NOMO-1 (cell line): ENCODE data around the gene PHF23.

Experiments used
- DNase-seq, 2 experiments: peaks; one replicate each; lab custom pipeline; 2025; ENCODE audit not compliant: unreplicated experiment in 2 of 2; lab: John Stamatoyannopoulos, UW

Gene PHF23

GRCh38 chr17:7207120-7208001, 31.9 kb downstream of the PHF23 start:
- no peak for DNase-seq

DNA sequence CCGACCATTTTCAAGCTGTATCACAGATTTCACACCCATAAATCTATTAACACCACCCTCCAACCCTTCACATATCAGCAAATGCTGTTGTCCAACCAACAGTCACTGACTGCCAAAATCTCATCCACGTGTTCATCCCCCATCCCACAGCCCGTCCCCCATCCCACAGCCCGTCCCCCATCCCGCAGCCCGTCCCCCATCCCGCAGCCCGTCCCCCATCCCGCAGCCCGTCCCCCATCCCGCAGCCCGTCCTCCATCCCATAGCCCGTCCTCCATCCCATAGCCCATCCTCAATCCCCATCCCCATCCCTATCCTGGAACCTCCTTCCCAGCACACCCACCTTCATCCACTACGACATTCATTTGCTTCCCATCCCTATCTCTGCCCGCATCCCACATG, 33.7 kb downstream of the PHF23 start:
- DNase-seq = no peak

- no peak for DNase-seq
Observed at GRCh38 chr17:7204828-7205461, 34.3 kb downstream of the PHF23 start.

DNA sequence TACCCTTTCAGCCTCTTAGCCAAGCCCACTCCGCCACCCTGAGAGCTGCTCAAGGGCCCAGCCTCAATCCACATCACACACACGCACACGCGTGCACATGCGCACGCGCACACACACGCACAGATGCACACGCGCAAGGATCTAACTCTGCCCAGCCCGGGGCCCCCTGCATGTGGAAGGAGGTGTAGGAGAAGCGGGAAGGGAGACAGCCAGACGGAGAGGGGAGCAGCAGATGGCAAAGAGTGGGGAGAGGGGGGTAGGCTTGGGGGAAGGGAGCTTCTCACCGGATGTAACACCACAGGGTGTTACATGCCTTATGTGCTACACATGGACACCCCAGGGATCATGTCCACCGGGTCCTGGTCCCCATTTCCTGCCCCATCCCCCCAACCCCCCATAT, 34.9 kb downstream of the PHF23 start:
- no peak for DNase-seq

DNA sequence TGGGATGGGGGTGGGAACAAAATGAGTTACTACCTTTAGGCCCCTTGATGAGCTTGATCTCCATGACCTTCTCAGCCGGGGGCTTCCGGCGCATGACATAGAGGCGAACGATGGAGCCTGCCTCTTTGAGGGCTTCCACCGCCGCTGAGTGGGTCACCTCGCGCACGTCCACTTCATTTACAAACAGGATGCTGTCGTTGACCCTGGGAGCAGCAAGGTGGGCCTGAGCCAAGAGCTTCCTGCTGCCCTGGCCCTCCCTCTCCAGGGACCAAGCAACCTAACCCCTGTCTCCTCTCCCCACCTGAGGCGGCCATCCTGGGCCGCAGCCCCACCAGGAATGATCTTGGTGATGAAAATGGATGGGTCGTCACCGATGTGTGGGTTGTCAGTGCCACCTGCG, 35.9 kb downstream of the PHF23 start:
- no peak for DNase-seq

- no peak for DNase-seq
Observed at GRCh38 chr17:7196651-7197401, 42.4 kb downstream of the PHF23 start.

DNA sequence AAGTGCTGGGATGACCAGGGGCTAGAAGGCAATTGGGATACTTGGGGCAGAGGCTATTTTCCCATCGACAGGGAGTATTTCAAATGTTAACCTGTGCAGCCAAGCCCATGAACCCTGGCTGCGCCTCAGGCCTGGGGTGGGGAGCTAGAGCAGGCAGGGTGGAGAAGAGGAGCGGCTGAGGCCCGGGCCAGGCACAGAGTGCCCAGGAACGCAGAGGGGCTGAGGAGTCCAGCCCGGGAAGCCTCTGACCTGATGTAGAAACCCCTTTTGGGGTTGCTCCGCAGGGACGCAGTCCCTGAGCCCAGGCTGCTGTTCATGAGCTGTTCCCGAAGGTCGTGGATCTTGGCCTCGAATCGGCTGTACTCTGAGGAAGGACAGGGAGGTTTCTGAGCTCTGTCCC, 43.3 kb downstream of the PHF23 start:
- DNase-seq = no peak

DNA sequence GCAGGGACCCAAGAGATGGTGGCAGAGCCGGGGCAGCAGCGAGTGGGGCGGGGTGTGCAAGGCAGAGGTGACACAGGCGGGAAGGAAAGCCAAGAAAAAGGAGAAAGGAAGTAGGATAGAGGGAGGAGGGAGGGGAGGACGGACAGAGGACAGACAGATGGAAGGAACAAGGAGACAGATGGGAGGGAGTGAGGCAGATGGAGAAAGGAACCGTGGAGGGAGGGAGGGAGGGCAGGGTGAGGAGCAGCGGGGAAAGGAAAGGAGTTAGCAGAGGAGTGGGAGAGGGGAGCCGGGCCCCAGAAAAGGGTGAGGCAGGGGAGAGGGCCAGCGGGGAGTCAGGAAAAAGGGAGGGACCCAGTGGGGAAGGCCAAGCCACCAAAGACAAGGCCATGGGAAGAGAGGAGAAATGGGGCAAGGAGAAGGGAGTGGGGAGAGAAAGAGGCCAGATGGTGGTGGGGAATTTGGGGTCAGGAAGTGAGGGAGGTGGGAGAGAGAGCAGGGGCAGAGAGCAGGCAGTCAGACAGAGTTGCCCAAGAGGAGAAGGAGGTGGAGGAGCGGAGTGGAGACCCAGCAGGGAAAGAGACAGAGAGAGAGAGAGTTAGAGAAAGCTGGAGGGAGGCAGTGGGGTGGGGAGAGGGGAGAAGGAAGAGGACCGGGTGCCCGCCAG, 46.9 kb downstream of the PHF23 start:
- DNase-seq = no peak

- no peak for DNase-seq
Observed at GRCh38 chr17:7191571-7192270, 47.5 kb downstream of the PHF23 start.

DNA sequence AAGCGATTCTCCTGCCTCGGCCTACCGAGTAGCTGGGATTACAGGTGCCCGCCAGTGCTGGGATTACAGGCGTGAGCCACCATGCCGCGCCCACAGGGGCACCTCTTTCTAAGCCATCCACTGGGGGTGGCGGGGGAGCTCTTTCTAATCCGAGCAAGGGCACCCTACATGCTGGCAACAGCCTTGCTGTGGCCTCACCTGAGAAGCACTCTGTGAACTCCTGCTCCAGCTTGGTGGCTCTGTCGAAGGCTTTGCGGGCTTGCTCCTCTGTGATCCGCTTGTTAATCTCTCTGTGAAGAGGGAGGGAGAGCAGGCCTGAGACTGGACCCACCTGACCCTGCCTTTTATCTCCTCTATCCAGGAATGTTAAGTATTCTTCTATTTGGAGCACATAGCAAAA, 48.2 kb downstream of the PHF23 start:
- no peak for DNase-seq

DNA sequence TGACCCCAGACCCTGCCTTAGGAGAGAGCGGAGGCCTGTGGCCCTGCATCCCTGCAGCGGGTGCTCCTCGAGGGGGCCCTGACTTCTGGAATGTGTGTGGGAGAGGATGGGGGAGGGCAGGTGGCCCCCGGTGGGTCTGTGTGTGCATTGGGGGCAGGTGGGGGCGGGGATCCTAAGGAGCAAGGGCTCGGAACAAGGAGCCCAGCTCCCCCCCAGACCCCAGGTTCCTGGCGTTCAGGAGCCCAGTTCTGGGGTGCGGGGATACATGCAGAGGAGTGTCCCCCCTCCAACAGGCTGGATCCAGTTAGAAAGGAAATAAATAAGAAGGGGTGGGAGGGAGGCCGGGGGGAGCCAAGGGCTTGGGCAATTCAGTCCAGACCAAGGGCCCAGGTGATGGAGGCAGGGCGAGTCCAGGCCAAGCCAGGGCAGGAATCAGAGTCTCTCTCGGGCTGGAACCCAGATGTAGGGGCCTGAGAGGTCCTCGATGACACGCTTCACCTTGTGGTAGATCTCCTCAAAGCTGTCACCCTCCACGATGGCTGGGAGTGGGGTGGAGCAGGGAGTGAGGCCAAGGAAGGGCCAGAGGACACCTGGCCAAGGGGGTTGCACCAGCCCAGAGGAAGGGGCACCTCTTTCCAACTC, 48.9 kb downstream of the PHF23 start:
- no peak for DNase-seq

GRCh38 chr17:7186241-7186640, 53.0 kb downstream of the PHF23 start:
- DNase-seq = no peak
